ENCODE results near the gene ASB16.
"Not testable (repeated sequence)": the region's sequence is repeated elsewhere in the genome, so short reads cannot be mapped to it uniquely, and the experiment has no call there.

ASB16 gene, protein sequence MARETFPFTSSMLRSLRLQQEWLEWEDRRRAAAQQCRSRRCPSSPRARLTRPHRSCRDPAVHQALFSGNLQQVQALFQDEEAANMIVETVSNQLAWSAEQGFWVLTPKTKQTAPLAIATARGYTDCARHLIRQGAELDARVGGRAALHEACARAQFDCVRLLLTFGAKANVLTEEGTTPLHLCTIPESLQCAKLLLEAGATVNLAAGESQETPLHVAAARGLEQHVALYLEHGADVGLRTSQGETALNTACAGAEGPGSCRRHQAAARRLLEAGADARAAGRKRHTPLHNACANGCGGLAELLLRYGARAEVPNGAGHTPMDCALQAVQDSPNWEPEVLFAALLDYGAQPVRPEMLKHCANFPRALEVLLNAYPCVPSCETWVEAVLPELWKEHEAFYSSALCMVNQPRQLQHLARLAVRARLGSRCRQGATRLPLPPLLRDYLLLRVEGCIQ

DNA sequence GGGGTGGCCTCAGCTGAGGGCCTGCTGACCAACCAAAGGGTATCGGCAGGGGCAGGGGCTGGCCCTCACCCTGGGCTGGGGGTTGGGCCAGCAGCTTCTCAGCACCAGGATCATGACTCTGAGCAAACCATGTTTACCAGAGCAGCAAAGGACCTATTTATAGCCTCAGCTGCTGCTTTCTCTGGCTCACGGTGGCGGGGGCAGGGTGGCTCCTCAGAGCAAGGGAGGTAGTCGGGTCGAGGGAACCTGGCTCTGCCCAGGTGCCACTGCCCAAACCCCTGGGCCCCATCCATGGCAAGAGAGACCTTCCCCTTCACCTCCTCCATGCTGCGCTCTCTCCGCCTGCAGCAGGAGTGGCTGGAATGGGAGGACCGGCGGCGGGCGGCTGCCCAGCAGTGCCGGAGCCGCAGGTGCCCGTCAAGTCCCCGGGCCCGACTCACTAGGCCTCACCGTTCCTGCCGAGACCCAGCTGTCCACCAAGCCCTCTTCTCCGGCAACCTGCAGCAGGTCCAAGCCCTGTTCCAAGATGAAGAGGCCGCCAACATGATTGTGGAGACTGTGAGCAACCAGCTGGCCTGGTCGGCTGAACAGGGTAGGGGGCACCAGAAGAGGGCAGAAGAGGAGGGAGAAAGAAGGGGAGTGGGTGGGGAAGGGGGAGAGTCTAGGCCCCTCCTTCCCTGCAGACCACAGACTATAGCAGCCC lies at the start of gene ASB16:
TSS of gene ASB16 (plus strand) at position 206 of the 703 bp plus-strand sequence. CDS start at position 292, 86 bp downstream.
- no peak for DNase-seq (ENCODE audit: extremely low read depth in 1 of 2, low read depth in 1 of 2)

DNA sequence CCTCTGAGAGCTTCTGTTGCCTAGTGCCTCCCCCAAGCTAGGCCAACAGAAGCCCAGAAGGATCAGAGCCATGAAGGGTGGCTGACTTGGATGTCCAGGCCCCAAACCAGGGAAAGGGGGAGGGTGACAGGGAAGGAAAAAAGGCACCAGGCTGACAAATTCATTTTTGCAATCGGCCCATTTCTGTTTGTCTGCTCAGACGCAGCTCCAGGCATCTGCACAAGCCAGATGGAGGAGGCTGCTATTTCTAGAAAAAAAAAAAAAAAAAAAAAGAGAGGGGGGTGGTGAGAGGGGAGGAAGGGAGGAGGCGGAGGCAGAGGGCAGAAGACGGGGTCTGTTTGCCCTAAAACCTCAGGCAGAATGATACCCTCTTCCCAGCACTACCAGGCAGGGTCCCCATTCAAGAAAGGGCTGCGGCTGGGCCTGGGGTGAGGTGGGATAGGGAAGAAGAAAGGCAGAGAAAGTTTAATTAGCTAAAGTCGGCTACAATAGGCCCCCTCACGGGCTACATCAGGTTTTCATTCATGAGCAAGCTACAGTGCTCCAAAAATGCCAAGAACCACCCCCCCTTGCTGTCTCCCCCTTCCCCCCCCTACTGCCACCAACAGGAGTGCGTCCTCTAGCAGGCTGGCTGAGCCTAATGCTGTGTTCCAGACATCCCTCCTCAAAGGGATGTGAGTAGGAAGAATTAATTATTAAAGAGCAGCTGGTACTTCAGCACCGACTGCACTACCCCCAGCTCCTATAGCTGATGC lies 49.5 kb upstream of the ASB16 start:
- no peak for DNase-seq (ENCODE audit: extremely low read depth in 1 of 2, low read depth in 1 of 2)

DNA sequence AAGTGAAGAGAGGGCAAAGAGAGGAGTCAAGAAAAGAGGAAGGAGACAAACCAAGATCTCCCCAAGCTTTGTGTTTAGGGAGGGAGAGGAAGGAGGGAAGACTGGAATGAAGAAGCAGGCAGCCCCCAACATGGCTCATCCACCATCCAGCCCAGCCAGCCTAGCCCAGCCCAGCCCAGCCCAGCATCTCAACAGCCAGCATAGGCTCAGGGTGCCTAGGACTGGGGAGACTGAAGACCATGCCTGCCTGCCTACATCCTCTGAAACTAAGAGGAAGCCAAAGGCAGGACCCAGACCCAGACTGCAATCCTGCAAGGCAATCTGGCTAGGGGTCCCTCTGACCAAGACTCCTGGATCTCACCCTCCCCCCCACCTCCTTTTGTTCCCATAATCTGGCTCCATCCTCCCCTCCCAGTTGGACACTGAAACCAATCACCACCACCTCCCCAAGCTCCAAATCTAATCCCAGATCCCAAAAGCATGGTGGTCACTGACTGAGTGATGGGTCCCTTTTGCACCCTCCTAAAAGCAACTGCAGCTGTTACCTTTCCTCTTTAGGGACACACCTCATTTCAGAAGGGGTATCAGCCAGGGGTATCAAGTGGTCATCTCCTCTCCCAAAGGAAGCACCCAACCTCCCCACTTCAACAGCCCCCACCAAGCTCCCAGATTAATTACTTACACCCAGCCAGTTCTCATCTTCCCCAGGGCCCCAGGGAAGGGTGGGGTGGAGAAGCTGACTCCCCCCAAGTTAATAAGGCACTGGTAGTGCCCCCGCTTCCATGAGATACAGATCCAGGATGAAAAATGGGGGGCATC lies 48.3 kb upstream of the ASB16 start:
- no peak for DNase-seq (ENCODE audit: extremely low read depth in 1 of 2, low read depth in 1 of 2)

DNA sequence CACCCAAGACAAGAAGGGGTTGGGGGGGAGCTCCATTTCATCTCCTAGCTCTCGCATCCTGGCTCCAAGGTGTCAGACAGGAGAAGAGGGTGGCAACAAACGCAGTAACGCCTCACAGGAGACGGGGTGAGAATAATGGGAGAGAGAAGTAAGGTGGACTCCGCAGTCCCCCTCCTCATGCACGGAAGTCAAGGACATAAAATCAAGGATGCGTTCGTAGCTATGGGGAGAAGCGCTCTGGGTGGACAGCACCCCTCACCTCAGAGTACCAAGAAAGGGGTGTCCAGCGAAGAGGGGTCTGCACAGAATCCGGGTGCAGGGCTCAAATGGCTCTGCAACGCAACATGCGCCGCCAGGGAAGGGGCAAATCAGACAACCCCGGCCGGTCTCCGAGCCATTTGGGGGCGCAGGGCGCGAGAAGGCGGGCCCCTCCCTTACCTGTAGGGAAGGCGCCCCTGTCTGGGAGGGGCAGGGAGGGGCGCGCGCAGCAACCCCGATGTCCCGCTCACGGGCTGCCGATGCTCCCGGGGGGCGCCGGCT lies 47.6 kb upstream of the ASB16 start:
- no peak for DNase-seq (ENCODE audit: extremely low read depth in 1 of 2, low read depth in 1 of 2)

DNA sequence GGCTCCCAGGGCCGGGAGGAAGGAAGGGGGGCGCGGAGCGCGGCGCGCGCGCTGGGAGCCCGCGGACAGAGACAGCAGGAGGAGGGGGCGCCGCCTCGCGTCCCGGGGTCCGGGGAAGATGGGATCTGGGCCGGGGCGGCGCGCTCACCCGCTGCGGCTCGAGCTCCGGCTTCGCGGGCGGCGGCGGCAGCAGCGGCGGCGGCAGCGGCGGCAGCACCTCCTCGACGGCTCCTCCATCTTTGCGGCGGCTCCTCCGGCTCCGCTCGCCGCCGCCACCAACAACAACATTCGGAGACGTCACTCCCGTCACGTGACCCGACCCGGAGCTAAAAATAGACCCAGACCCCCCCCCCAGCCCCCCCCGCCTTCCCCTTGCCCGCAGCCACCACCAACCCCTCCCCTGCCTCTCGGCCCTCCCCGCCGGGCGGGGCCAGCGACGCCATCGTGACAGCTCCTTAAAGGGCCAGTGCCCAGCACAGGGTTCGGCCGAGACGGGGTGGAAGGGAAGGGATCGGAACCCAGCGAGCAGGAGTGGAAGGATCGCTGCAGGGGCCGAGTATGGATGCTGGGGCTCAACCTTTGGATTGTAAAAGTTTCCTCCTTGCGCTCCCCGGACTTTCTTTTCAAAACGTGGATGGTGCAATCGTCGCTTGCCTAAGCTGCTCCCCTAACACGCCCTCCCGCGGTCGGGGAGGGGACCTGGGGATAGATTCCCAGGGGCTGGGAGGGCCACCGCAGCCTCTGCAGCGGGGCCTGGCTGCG lies 47.0 kb upstream of the ASB16 start, which contains the start of gene HDAC5:
TSS of gene HDAC5 (minus strand) at position 286 of the 762 bp plus-strand sequence. CDS start 6,126 bp downstream, outside the sequence.
- DNase-seq (ENCODE audit: extremely low read depth in 1 of 2, low read depth in 1 of 2) = peak; percentile 89 to 93

DNA sequence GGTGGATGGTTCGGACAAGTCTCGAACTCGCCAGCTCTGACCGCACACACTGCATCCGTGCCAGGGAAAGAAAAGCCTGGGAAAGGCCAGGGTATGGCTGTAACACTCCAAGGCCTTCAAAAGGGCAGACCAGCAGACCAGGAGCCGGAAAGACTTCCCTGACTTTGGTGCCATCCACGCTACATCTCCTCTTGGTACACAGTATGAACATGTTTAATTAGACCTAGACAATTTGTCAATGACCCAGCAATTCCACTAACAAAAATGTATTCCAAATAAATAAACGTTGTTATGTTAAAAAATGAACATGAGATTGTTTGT lies 46.4 kb upstream of the ASB16 start:
- DNase-seq (ENCODE audit: extremely low read depth in 1 of 2, low read depth in 1 of 2) = no peak

DNA sequence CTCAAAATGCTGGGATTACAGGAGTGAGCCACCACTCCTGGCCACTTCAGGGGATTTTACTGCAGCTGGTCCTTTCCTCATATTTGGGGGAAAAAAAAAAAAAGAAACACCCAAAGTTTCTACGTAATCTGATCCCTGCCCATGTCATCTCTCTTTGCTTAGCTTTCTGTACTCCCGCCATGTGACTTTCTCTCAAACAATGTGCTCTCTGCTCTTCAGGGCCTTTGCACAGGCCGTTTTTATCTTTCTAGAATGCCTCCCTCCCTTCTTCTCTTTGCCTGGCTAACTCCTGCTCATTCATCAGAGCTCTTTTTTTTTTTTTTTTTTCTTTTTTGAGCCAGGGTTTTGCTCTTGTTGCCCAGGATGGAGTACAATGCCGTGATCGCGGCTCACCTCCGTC lies 42.1 kb upstream of the ASB16 start:
- no peak for DNase-seq (ENCODE audit: extremely low read depth in 1 of 2, low read depth in 1 of 2)

DNA sequence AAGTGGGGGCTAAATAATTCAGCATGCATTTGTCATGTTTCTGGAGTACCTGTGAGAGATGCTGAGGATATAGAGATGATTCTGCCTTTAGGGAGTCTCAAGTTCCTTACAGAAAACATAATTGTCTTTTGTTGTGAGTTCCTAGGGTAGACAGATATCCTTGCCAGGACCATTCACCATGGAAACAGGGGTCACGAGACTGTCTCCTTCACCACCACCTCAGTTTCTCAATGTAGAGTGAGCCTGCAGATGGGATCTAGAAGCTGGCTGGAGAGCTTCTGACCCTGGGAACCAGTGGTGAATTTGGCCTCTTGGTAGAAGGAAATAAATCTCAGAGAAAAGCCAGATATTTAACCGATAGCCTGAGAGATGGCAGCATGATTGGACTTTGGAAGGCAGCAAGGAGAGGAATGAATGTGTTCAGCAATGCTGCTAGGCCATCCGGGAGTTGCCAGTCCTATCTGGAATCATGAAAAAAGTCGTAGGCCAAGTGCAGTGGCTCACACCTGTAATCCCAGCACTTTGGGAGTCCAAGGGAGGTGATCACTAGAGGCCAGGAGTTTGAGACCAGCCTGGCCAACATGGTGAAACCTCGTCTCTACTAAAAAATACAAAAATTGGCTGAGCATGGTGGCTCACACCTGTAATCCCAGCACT lies 39.7 kb upstream of the ASB16 start:
- no peak for DNase-seq (ENCODE audit: extremely low read depth in 1 of 2, low read depth in 1 of 2)

DNA sequence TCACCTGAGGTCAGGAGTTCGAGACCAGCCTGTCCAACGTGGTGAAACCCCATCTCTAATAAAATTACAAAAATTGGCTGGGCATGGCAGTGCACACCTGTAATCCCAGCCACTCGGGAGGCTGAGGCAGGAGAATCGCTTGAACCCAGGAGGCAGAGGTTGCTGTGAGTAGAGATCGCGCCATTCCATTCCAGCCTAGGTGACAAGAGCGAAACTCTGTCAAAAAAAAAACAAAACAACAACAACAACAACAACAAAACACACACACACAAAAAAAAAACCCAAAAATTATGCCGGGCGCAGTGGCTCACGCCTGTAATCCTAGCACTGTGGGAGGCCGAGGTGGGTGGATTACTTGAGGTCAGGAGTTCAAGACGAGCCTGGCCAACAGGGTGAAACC lies 39.1 kb upstream of the ASB16 start:
- DNase-seq (ENCODE audit: extremely low read depth in 1 of 2, low read depth in 1 of 2) = not testable (repeated sequence)

DNA sequence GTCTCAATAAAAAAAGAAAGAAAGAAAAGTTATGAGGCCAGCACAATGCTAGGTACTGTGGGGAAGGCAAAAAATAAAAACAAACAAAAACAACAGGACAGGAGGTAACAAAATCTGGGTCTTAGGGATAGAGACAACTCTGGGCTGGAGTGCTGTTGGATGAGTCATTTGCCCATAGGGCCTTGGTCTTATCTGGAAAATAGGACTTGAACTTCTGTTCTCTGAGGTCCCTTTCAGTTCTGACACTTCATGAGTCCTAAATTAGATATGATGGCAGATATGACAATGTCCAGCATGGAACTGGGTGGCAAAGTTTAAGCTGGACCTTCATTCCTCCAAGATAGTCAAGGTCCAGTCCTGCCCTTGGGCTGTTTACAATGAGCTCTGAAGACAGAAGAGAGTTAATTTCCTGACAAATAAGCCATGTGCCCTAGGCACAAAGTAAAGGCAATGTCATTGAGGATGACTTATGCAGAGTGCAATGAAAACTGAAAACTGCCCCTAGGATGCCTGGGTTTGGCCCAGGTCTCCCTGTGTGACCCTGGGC lies 38.2 kb upstream of the ASB16 start:
- DNase-seq (ENCODE audit: extremely low read depth in 1 of 2, low read depth in 1 of 2) = no peak

DNA sequence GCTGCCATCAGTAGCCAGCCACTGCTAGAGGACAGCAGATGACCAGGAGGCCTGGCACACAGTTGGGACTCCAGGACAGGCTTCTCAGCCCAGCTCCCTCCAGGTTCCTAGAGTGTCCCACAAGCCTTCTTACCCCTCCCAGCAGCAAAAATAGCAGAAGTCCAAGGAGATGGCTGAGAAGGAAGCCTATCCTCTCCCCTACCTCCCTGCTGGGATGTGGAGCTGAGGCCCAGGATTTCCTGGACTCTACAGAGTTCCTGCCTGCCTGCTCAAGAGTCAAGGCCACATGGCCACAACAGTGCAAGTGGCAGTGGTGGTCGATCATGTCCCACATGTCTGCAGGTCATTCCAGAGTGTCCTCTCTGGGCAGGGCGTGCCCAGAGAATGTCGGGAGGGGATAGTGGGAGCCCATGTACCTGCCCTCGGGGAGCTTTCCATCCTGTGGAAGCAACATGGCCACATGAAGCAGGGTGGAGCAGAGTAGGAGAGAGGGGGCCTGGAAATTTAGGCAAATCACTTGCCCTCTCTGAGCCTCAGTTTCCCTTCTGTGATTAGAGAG lies 36.5 kb upstream of the ASB16 start:
- no peak for DNase-seq (ENCODE audit: extremely low read depth in 1 of 2, low read depth in 1 of 2)

DNA sequence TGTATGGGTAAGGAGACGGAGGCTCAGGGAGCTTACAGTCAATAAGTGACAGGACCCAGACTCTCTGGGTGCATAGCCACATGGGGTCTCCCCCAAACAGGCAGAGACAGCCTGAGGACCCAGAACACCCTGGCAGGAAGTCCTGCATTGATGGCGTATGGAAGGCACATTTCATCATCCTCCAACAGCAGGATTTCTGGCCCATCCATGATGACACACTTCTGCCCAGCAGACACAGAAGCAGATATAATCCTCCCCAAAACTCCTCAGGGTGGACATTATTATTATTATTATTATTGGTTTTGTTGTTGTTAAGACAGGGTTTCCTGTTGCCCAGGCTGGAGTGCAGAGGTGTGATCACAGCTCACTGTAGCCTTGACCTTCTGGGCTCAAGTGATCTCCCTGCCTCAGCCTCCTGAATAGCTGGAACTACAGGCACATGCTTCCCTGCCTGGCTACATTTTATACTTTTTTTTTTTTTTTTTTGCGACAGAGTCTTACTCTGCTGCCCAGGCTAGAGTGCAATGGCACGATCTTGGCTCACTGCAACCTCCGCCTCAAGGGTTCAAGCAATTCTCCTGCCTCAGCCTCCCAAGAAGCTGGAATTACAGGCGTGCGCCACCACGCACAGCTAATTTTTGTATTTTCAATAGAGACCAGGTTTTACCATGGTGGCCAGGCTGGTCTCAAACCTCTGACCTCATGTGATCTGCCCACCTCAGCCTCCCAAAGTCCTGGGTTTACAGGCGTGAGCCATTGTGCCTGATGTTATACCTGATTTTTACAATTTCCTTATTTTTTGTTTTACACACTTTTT lies 35.5 kb upstream of the ASB16 start:
- DNase-seq (ENCODE audit: extremely low read depth in 1 of 2, low read depth in 1 of 2) = no peak

DNA sequence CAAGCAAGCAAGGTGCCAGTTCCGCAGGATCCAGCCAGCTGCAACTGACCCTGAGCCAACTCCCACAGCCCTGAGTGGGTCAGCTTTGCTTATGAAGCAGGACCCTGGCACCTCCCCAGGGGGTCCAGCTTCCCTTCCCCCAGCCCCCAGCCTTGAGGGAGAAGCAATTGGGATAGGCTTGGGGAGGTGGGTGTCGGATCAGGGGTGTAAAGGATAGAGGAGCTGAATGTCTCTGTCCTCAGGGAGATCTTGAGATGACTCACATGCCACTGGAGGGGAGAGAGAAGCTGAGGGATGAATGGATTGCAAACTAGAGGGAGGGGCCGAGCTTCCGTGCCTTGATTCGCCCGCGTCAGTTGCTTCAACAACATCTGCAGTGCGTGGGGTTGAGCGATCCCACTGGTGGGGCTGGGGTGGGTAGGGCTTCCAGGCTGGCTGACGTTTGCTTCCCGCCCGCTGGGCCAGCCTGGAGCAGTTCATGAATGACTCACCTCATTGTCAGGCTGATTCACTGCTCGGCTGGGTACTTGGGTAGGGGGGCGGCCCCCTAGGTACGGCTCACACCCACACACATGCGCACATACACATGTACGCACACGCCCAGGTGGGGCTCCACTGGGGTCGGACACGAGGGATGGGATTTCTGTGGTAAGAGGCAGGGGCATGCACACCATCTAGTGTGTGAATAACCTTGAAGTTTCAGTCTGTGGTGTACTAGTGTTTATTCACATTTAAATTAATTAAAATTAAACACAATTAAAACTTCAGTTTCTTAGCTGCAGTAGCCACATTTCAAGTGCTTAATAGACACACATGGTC lies 32.4 kb upstream of the ASB16 start:
- DNase-seq (ENCODE audit: extremely low read depth in 1 of 2, low read depth in 1 of 2) = peak; percentile 11 to 12

DNA sequence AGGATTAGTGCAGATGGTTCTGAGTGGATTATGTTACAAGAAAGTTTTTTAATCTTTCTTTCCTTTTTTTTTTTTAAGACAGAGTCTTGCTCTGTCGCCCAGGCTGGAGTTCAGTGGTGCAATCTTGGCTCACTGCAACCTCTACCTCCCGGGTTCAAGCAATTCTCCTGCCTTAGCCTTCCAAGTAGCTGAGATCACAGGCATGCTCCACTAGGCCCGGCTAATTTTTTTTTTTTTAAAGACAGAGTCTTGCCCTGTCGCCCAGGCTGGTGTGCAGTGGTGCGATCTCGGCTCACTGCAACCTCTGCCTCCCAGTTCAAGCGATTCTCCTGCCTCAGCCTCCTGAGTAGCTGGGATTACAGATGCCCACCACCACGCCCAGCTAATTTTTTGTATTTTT lies 26.6 kb upstream of the ASB16 start:
- not testable (repeated sequence) for DNase-seq (ENCODE audit: extremely low read depth in 1 of 2, low read depth in 1 of 2)

DNA sequence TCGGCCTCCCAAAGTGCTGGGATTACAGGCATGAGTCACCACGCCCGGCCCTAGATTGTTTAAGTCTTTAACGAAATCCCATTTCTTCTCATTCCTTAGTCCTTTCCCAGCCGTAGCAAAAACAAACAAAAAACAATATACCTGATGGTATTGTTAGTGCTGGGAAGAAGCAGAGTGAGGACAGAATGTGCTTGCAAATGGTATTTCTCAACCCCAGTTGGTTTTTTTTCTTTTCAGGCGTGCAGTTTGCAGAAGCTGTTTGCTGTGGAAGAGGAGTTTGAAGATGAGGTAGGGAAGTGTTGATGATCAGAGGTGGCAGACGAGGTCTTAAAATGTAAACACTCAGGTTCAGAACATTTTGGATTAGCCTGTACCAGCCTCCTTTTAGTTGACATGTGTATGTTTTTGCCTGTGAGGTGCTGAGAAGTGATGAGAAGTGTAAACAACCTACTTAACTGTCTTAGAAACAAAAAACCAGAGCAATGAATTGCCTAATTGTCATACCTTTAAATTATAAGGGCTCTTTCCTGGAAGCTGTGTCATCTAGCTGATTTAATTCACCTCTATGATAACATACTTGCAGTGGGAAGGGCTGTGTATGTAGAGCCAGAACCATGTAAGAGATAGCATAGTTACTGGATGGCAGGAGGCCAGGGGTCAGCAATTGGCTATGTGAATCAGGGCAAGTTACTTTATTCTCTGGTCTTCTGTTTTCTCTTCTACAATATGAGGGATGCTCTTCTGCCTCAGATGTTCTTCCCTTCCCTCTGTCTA lies 25.4 kb upstream of the ASB16 start:
- DNase-seq (ENCODE audit: extremely low read depth in 1 of 2, low read depth in 1 of 2) = no peak

Data from activated CD8-positive, alpha-beta memory T cell treated with anti-CD3 and anti-CD28 coated beads for 1 hour (primary cell).